Measurements from ENCODE around the gene CD164. TPM values are rescaled to one million over a fixed set of nuclear protein-coding genes. Genes with fewer than 3 reads are reported as not detected.
"Not testable (repeated sequence)": the region's sequence is repeated elsewhere in the genome, so short reads cannot be mapped to it uniquely, and the experiment has no call there.

CD164 gene
- total RNA-seq, 1 donor from 2014 or later, result 137 TPM

- intact Hi-C loops (cut with DNase I), result no loop called here
- no peak for DNase-seq (ENCODE audit: low spot score)
Measured at GRCh38 chr6:109349419-109349987, 32.8 kb downstream of the CD164 start.

DNA sequence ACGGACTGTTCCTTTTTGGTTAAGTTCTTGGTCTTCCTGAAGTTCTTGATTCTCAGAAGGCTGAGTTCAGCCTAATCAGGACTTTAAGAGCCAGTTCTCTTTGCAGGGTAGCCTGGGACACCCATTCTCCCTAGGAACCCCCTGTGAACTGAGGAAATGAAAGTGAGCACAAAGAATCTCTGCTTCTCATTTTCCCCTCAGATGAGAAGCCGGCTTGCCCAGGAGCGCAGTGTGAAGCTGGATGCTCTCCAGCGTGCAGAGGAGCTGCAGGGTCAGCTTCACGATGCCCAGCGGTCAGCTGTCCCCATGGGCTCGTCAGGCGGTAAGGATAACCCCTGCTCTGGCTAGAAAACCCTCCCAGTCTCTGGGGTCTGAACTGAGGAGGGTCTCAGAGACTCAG is 34.0 kb downstream of the CD164 start:
- intact Hi-C loops (cut with DNase I), result no loop called here
- DNase-seq (ENCODE audit: low spot score), result no peak

DNA sequence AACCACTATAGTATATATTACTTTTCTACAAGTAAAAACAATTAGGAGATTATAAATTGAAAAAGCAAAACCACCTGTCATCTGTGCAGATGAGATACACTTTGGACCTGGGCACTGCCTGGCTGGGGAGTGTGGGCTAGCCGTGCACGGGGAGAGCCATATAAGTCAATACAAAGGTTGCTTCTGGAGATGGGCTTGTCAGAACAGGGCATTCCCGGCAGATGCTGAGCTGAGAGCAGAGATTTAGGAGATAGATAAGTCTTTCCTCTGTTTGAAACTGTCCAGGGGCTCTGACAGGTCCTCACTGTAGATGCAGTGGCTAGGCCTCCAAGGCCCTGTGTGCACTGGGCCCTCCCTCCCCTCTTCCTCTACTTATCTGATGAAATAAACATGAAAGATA is 34.5 kb downstream of the CD164 start:
- intact Hi-C loops (cut with DNase I), result no loop called here
- no peak for DNase-seq (ENCODE audit: low spot score)

DNA sequence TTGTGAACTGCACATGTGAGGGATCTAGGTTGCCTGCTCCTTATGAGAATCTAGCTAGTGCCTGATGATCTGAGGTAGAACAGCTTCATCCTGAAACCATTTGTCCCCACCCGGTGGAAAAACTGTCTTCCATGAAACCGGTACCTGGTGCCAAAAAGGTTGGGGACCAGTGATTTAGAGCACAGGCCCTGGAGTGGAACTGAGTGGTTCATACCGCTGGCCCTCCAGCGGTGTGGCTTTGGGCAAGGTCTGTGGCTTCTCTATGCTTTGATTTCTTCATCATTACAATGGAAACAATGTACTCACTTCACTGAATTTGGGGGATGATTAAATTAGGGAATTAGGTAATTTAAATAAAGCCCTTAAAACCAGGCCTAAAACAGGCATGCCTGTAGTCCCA is 36.3 kb downstream of the CD164 start:
- intact Hi-C loops (cut with DNase I), result no loop called here
- DNase-seq (ENCODE audit: low spot score), result no peak

DNA sequence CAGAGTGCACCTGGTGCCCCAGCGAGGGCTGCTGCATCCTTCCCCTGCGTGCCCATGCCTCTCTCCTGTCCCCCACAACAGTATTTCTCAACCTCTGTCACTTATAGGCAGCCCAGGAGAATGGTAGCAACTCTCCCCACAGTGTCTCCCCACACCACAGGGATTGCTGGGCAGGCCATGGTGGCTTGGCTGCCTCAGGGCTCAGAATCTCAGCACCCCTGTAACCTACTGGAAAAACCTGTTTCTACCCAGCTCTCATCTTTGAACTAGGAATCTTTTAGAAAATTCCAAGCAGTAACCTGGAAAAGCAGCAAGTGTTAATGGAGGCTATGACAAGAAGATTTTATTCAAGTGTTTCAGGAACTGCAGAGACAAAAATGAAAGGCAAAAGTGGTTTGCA is 38.0 kb downstream of the CD164 start:
- intact Hi-C loops (cut with DNase I), result no loop called here
- no peak for DNase-seq (ENCODE audit: low spot score)

DNA sequence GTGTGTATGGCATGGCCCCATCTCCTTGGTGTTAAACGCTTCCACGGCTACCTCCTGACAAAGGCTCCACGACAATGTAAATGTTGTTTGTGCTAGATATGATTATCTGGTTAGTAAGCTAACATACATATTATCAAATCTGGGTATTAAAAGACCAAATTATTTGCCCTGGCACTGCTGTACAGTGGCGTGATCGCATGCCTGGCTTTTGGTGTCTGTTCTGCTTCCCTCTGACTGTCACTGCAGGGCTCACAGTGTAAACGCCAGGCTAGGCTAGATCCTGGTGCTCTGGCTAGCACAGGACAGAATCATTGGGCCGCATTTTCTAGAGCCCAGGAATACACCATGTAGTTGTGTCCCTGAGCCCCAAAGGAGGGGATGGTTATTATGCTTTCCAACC is 38.7 kb downstream of the CD164 start:
- intact Hi-C loops (cut with DNase I), result no loop called here

GRCh38 chr6:109342911-109343310 is 39.4 kb downstream of the CD164 start:
- intact Hi-C loops (cut with DNase I), result no loop called here
- no peak for DNase-seq (ENCODE audit: low spot score)

More for the DNA sequence above, 38.7 kb downstream of the CD164 start:
- DNase-seq (ENCODE audit: low spot score), result no peak

DNA sequence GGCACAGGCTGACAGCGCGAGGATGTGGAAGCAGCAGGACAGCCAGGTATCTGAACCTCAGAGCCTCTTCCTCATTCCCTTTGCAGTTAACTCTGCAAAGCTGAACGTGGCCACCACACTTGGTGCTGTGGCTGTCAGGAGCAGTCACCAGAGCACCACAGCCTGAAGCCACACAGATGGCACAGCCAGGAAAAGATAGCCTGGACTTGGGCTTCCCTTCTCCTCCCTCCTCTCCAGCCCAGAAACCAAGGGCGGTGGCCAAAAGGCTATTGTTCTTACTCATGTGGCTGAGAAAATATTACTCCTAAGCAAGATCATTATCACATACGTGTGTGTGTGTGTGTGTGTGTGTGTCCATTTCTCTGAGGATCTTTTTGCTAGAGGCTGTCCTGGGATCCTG is 39.8 kb downstream of the CD164 start:
- intact Hi-C loops (cut with DNase I), result no loop called here
- no peak for DNase-seq (ENCODE audit: low spot score)

- intact Hi-C loops (cut with DNase I), result no loop called here
- DNase-seq (ENCODE audit: low spot score), result no peak
Measured at GRCh38 chr6:109340811-109341210, 41.5 kb downstream of the CD164 start.

GRCh38 chr6:109339906-109340678 is 42.2 kb downstream of the CD164 start:
- DNase-seq (ENCODE audit: low spot score), result no peak
- intact Hi-C loops (cut with DNase I), result no loop called here

- DNase-seq (ENCODE audit: low spot score), result no peak
- intact Hi-C loops (cut with DNase I), result no loop called here
Measured at GRCh38 chr6:109336221-109336961, 45.9 kb downstream of the CD164 start.

DNA sequence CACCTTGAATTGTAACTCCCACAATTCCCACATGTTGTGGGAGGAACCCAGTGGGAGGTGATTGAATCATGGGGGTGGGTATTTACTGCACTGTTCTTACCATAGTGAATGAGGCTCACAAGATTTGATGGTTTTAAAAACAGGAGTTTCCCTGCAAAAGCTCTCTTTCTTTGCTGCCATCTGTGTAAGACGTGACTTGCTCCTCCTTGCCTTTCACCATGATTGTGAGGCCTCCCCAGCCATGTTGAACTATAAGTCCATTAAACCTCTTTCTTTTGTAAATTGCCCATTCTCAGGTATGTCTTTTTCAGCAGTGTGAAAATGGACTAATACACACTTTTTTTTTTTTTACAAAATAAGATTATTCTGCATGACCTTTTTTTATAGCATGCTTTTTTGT is 48.4 kb downstream of the CD164 start:
- DNase-seq (ENCODE audit: low spot score); intact Hi-C loops (cut with DNase I): not testable (repeated sequence)

- intact Hi-C loops (cut with DNase I), result no loop called here
Measured at GRCh38 chr6:109332748-109333147, 49.5 kb downstream of the CD164 start.

DNA sequence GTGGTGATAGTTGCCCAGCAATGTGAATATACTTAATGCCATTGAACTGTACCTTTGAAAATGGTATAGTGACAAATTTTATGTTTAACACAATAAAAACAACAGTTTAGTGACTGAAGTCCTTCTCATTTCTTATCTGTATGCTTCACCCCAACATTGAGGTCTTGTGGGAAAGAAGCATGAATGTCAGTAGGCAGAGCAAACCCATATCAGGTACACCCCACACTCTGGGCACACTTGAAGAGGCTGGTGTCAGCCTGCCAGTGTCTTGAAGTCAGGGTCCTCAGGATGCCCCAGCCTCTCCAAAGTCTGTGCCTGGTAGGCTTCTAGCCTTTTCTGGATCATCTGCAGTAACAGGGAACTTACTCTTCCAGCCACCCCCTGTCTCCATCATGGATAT is 51.2 kb downstream of the CD164 start:
- DNase-seq (ENCODE audit: low spot score), result no peak
- intact Hi-C loops (cut with DNase I), result no loop called here

More at GRCh38 chr6:109332748-109333147, 49.5 kb downstream of the CD164 start:
- DNase-seq (ENCODE audit: low spot score), result no peak

DNA sequence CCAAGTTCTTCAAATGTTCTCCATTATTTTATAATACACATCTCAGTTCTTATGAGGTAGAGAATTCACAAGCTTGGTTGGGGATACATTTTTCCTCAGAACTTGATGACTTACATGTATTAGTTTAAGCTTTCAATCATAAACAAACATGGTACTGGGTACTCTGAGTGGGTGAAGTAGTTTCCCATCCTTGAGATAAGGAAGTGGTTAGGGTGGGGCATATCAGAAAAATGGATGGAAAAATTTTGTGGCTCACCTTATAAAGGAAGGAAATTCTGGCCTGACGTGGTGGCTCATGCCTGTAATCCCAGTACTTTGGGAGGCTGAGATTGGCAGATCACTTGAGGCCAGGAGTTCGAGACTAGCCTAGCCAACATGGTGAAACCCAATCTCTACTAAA is 52.0 kb downstream of the CD164 start:
- no peak for DNase-seq (ENCODE audit: low spot score)
- intact Hi-C loops (cut with DNase I), result no loop called here

DNA sequence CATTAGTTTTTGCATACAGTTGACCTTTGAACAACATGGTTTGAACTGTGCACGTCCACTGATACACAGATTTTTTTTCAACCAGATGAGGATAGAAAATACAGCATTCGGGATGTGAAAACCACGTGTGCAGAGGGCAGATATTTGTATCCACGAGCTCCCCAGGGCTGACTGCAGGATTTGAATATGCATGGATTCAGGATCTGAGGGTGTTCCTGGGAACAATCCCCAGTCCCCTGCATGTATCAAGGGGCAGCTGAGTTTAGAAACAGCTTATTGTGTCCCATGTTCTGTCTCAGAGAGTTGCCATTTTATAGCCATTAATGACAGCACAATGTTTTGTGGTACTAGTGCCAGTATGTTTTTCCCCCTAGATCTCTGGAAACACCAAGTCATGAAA is 53.6 kb downstream of the CD164 start:
- no peak for DNase-seq (ENCODE audit: low spot score)
- intact Hi-C loops (cut with DNase I), result no loop called here

- DNase-seq (ENCODE audit: low spot score), result no peak
- intact Hi-C loops (cut with DNase I), result no loop called here
Measured at GRCh38 chr6:109327959-109328358, 54.3 kb downstream of the CD164 start.

DNA sequence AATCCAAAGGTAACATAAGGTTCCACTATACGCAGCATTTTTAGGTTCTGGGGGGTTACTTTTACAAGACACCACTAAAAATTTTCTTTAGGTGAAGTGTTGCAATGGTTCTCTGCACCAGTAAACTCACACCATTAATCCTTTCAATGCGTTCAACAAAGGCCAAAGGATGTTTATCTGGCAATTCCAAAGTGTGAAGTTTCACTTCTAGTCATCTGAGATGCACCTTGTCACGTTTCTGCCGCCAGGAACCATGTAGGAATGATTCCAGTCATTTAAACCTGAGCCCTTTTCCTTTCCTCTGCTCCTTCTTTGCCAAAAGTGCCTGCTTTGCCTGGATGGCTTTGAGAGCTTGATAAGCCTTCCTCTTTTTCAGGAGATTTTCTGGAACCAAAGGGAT is 54.8 kb downstream of the CD164 start:
- DNase-seq (ENCODE audit: low spot score), result no peak
- intact Hi-C loops (cut with DNase I), result no loop called here

DNA sequence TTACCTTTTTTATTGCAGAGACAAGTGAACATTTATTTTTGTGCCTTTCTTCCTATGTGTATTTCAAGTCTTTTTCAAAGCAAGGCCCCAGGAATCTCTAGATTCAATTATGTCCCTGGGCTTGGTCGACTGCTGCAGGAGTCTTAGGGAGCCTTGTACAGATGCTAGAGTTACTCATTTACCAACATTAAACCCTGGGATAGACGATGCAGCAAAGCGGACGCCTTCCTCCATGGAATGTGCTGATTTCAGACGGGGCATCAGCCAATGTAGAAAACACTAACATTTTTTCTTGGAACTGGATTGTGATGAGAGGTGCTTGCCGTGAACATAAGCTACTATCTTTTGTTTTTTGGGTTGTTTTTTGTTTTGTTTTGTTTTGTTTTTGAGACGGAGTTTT is 55.9 kb downstream of the CD164 start:
- intact Hi-C loops (cut with DNase I), result no loop called here
- no peak for DNase-seq (ENCODE audit: low spot score)

DNA sequence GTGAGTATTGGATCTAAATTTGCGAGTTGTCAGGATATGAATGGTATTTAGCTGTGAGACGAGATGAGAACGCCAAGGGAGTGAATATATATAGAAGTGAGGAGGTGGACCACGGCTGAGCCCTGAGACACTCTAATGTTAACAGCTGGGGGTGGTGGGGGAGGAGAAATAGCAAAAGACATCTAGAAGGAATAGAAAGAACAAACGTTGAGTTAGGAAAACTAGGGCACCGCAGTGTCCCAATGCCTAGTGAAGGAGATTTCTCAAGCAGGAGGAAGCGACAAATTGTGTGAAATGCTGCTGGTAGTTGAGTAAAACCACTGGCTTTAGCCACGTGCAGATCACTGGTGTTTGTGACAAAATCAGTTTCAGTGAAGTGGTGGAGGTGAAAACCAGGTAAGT is 56.9 kb downstream of the CD164 start:
- intact Hi-C loops (cut with DNase I), result no loop called here
- DNase-seq (ENCODE audit: low spot score), result no peak

- DNase-seq (ENCODE audit: low spot score), result no peak
- intact Hi-C loops (cut with DNase I), result no loop called here
Measured at GRCh38 chr6:109323241-109323640, 59.0 kb downstream of the CD164 start.

All from cardiac septum (tissue), 1 donor.